ENCODE data around the gene SBK2. TPM values are rescaled to one million over a fixed set of nuclear protein-coding genes. Genes with fewer than 3 reads are reported as not detected.

SBK2 gene
- polyA plus RNA-seq, 4 donors: 0.06 TPM; not detected in 3

- no peak for FAIRE-seq
Observed at GRCh38 chr19:55552206-55552605, 15.3 kb upstream of the SBK2 start.

GRCh38 chr19:55550321-55550650 lies 13.4 kb upstream of the SBK2 start:
- FAIRE-seq (no peak), DNase-seq (no peak)
- peaks cover 0 to 5% (median 1%) of the 10 kb centered on the region in 3 donors for H3K27me3 ChIP-seq (ENCODE audit: control insufficient read depth in 3 of 3, insufficient read depth in 3 of 3, low read length in 3 of 3)
- H3K4me3 ChIP-seq (ENCODE audit: low read depth in 1 of 3, low read length in 3 of 3): no peak overlapping the region
- WGBS, 3 donors: 47 to 70% (median 56%) methylated on average over 7 of the region's 7 CpGs
- no peaks in the 10 kb centered on the region for H3K36me3 ChIP-seq (ENCODE audit: control insufficient read depth in 3 of 3, insufficient read depth in 2 of 3, low read depth in 1 of 3, low read length in 3 of 3)
- no peak overlapping the region for H3K27ac ChIP-seq (ENCODE audit: low read depth in 1 of 3, low read length in 2 of 3)
- peaks cover 0 to 7% (median 0%) of the 10 kb centered on the region in 3 donors for H3K4me1 ChIP-seq (ENCODE audit: control insufficient read depth in 3 of 3, insufficient read depth in 2 of 3, low read depth in 1 of 3, low read length in 2 of 3)
- H3K9me3 ChIP-seq (ENCODE audit: control insufficient read depth in 2 of 2, insufficient read depth in 1 of 2, low read depth in 1 of 2, low read length in 1 of 2): no peaks in the 10 kb centered on the region

More at GRCh38 chr19:55552206-55552605, 15.3 kb upstream of the SBK2 start:
- H3K9me3 ChIP-seq (ENCODE audit: control insufficient read depth in 2 of 2, insufficient read depth in 1 of 2, low read depth in 1 of 2, low read length in 1 of 2): no peaks in the 10 kb centered on the region
- H3K27ac ChIP-seq (ENCODE audit: low read depth in 1 of 3, low read length in 2 of 3): no peak overlapping the region
- no peak overlapping the region for H3K4me3 ChIP-seq (ENCODE audit: low read depth in 1 of 3, low read length in 3 of 3)
- peaks cover 0 to 7% (median 0%) of the 10 kb centered on the region in 3 donors for H3K4me1 ChIP-seq (ENCODE audit: control insufficient read depth in 3 of 3, insufficient read depth in 2 of 3, low read depth in 1 of 3, low read length in 2 of 3)
- WGBS, 3 donors: 77 to 86% (median 80%) methylated on average over 5 of the region's 5 CpGs
- peaks cover 0 to 3% (median 1%) of the 10 kb centered on the region in 3 donors for H3K27me3 ChIP-seq (ENCODE audit: control insufficient read depth in 3 of 3, insufficient read depth in 3 of 3, low read length in 3 of 3)
- H3K36me3 ChIP-seq (ENCODE audit: control insufficient read depth in 3 of 3, insufficient read depth in 2 of 3, low read depth in 1 of 3, low read length in 3 of 3): no peaks in the 10 kb centered on the region
- no peak for DNase-seq

GRCh38 chr19:55549500-55550320 lies 12.8 kb upstream of the SBK2 start:
- DNase-seq (peak; percentile 21 to 46), FAIRE-seq (no peak)
- WGBS, 3 donors: 7 to 32% (median 28%) methylated on average over 36 of the region's 36 CpGs
- Histone ChIP-seq H3K4me3 (ENCODE audit: low read depth in 1 of 3, low read length in 3 of 3) (peak overlapping the region in 1 of 3 donors; percentile 24), H3K36me3 (ENCODE audit: control insufficient read depth in 3 of 3, insufficient read depth in 2 of 3, low read depth in 1 of 3, low read length in 3 of 3) (no peaks in the 10 kb centered on the region), H3K9me3 (ENCODE audit: control insufficient read depth in 2 of 2, insufficient read depth in 1 of 2, low read depth in 1 of 2, low read length in 1 of 2) (no peaks in the 10 kb centered on the region), H3K27me3 (ENCODE audit: control insufficient read depth in 3 of 3, insufficient read depth in 3 of 3, low read length in 3 of 3) (peaks cover 0 to 5% (median 1%) of the 10 kb centered on the region in 3 donors), H3K27ac (ENCODE audit: low read depth in 1 of 3, low read length in 2 of 3) (peak overlapping the region in 2 of 3 donors; percentile 7 to 60), H3K4me1 (ENCODE audit: control insufficient read depth in 3 of 3, insufficient read depth in 2 of 3, low read depth in 1 of 3, low read length in 2 of 3) (peaks cover 0 to 7% (median 0%) of the 10 kb centered on the region in 3 donors)

- Histone ChIP-seq H3K4me3 (ENCODE audit: low read depth in 1 of 3, low read length in 3 of 3) (no peak overlapping the region), H3K27ac (ENCODE audit: low read depth in 1 of 3, low read length in 2 of 3) (peak overlapping the region in 1 of 3 donors; percentile 68), H3K4me1 (ENCODE audit: control insufficient read depth in 3 of 3, insufficient read depth in 2 of 3, low read depth in 1 of 3, low read length in 2 of 3) (peaks cover 0 to 7% (median 0%) of the 10 kb centered on the region in 3 donors), H3K9me3 (ENCODE audit: control insufficient read depth in 2 of 2, insufficient read depth in 1 of 2, low read depth in 1 of 2, low read length in 1 of 2) (no peaks in the 10 kb centered on the region), H3K27me3 (ENCODE audit: control insufficient read depth in 3 of 3, insufficient read depth in 3 of 3, low read length in 3 of 3) (peaks cover 0 to 8% (median 0%) of the 10 kb centered on the region in 3 donors), H3K36me3 (ENCODE audit: control insufficient read depth in 3 of 3, insufficient read depth in 2 of 3, low read depth in 1 of 3, low read length in 3 of 3) (no peaks in the 10 kb centered on the region)
- FAIRE-seq: no peak
- DNase-seq: no peak
- WGBS, 3 donors: 46 to 70% (median 58%) methylated on average over 17 of the region's 17 CpGs
Observed at GRCh38 chr19:55546822-55547614, 10.1 kb upstream of the SBK2 start.

- Histone ChIP-seq H3K4me1 (ENCODE audit: control insufficient read depth in 3 of 3, insufficient read depth in 2 of 3, low read depth in 1 of 3, low read length in 2 of 3) (peaks cover 0 to 7% (median 0%) of the 10 kb centered on the region in 3 donors), H3K27me3 (ENCODE audit: control insufficient read depth in 3 of 3, insufficient read depth in 3 of 3, low read length in 3 of 3) (peaks cover 0 to 4% (median 0%) of the 10 kb centered on the region in 3 donors), H3K27ac (ENCODE audit: low read depth in 1 of 3, low read length in 2 of 3) (peak overlapping the region in 1 of 3 donors; percentile 47), H3K4me3 (ENCODE audit: low read depth in 1 of 3, low read length in 3 of 3) (no peak overlapping the region), H3K36me3 (ENCODE audit: control insufficient read depth in 3 of 3, insufficient read depth in 2 of 3, low read depth in 1 of 3, low read length in 3 of 3) (no peaks in the 10 kb centered on the region), H3K9me3 (ENCODE audit: control insufficient read depth in 2 of 2, insufficient read depth in 1 of 2, low read depth in 1 of 2, low read length in 1 of 2) (no peaks in the 10 kb centered on the region)
- no peak for DNase-seq
- 65 to 80% (median 77%) methylated on average over 11 of the region's 11 CpGs for WGBS, 3 donors
- no peak for FAIRE-seq
Observed at GRCh38 chr19:55546011-55546410, 9.1 kb upstream of the SBK2 start.

- H3K9me3 ChIP-seq (ENCODE audit: control insufficient read depth in 2 of 2, insufficient read depth in 1 of 2, low read depth in 1 of 2, low read length in 1 of 2): no peaks in the 10 kb centered on the region
- H3K4me1 ChIP-seq (ENCODE audit: control insufficient read depth in 3 of 3, insufficient read depth in 2 of 3, low read depth in 1 of 3, low read length in 2 of 3): peaks cover 0 to 7% (median 0%) of the 10 kb centered on the region in 3 donors
- no peaks in the 10 kb centered on the region for H3K36me3 ChIP-seq (ENCODE audit: control insufficient read depth in 3 of 3, insufficient read depth in 2 of 3, low read depth in 1 of 3, low read length in 3 of 3)
- DNase-seq: no peak
- H3K27me3 ChIP-seq (ENCODE audit: control insufficient read depth in 3 of 3, insufficient read depth in 3 of 3, low read length in 3 of 3): peaks cover 0 to 4% (median 0%) of the 10 kb centered on the region in 3 donors
- H3K4me3 ChIP-seq (ENCODE audit: low read depth in 1 of 3, low read length in 3 of 3): no peak within 1 kb of the TSS
- peak within 1 kb of the TSS in 1 of 3 donors; percentile 47 for H3K27ac ChIP-seq (ENCODE audit: low read depth in 1 of 3, low read length in 2 of 3)
- WGBS, 3 donors: 80 to 85% (median 83%) methylated on average over 10 of the region's 10 CpGs
- FAIRE-seq: no peak
Observed at GRCh38 chr19:55545443-55545842, 8.5 kb upstream of the SBK2 start, which contains the start of gene SBK3. Gene SBK3, minus strand, starts transcription at chr19:55545543. Its CDS starts 0 bp downstream, at chr19:55545543.

GRCh38 chr19:55544776-55545439 lies 8.0 kb upstream of the SBK2 start:
- 41 to 66% (median 61%) methylated on average over 23 of the region's 23 CpGs for WGBS, 3 donors
- no peak for FAIRE-seq

GRCh38 chr19:55544014-55544413 lies 7.1 kb upstream of the SBK2 start:
- WGBS, 3 donors: 70 to 82% (median 77%) methylated on average over 12 to 15 of the region's 15 CpGs
- Histone ChIP-seq H3K27me3 (ENCODE audit: control insufficient read depth in 3 of 3, insufficient read depth in 3 of 3, low read length in 3 of 3) (peaks cover 0 to 4% (median 0%) of the 10 kb centered on the region in 3 donors), H3K4me3 (ENCODE audit: low read depth in 1 of 3, low read length in 3 of 3) (no peak overlapping the region), H3K27ac (ENCODE audit: low read depth in 1 of 3, low read length in 2 of 3) (no peak overlapping the region), H3K9me3 (ENCODE audit: control insufficient read depth in 2 of 2, insufficient read depth in 1 of 2, low read depth in 1 of 2, low read length in 1 of 2) (no peaks in the 10 kb centered on the region), H3K4me1 (ENCODE audit: control insufficient read depth in 3 of 3, insufficient read depth in 2 of 3, low read depth in 1 of 3, low read length in 2 of 3) (no peaks in the 10 kb centered on the region), H3K36me3 (ENCODE audit: control insufficient read depth in 3 of 3, insufficient read depth in 2 of 3, low read depth in 1 of 3, low read length in 3 of 3) (no peaks in the 10 kb centered on the region)
- FAIRE-seq (no peak), DNase-seq (no peak)

More at GRCh38 chr19:55544776-55545439, 8.0 kb upstream of the SBK2 start:
- Histone ChIP-seq H3K27ac (ENCODE audit: low read depth in 1 of 3, low read length in 2 of 3) (no peak overlapping the region), H3K36me3 (ENCODE audit: control insufficient read depth in 3 of 3, insufficient read depth in 2 of 3, low read depth in 1 of 3, low read length in 3 of 3) (no peaks in the 10 kb centered on the region), H3K4me3 (ENCODE audit: low read depth in 1 of 3, low read length in 3 of 3) (no peak overlapping the region), H3K4me1 (ENCODE audit: control insufficient read depth in 3 of 3, insufficient read depth in 2 of 3, low read depth in 1 of 3, low read length in 2 of 3) (peaks cover 0 to 3% (median 0%) of the 10 kb centered on the region in 3 donors), H3K9me3 (ENCODE audit: control insufficient read depth in 2 of 2, insufficient read depth in 1 of 2, low read depth in 1 of 2, low read length in 1 of 2) (no peaks in the 10 kb centered on the region), H3K27me3 (ENCODE audit: control insufficient read depth in 3 of 3, insufficient read depth in 3 of 3, low read length in 3 of 3) (peaks cover 0 to 4% (median 0%) of the 10 kb centered on the region in 3 donors)
- DNase-seq: peak in 1 of 2 donors; percentile 26

Data from small intestine (tissue), 7 donors.